ENCODE measurements around the gene GPR34. TPM values are rescaled to one million over a fixed set of nuclear protein-coding genes. Genes with fewer than 3 reads are reported as not detected.

The GPR34 gene
- total RNA-seq, 1 donor from 2014 or later: not detected

GRCh38 chrX:41692162-41692749, 3.5 kb downstream of the GPR34 start:
- no peak for TF ChIP-seq CTCF (conservative IDR thresholded peaks at IDR 0.05; ENCODE audit: low read depth, low read length)
- H3K4me3 ChIP-seq (ENCODE audit: low read depth, low read length): no peak overlapping the region
- no peak for DNase-seq (ENCODE audit: low read depth)

- TF ChIP-seq CTCF (conservative IDR thresholded peaks at IDR 0.05; ENCODE audit: low read depth, low read length): no peak
- no peak for DNase-seq (ENCODE audit: low read depth)
Observed at GRCh38 chrX:41693024-41693423, 4.3 kb downstream of the GPR34 start.

GRCh38 chrX:41695426-41695825, 6.7 kb downstream of the GPR34 start:
- DNase-seq (ENCODE audit: low read depth): no peak
- TF ChIP-seq CTCF (conservative IDR thresholded peaks at IDR 0.05; ENCODE audit: low read depth, low read length): no peak
- no peak overlapping the region for H3K4me3 ChIP-seq (ENCODE audit: low read depth, low read length)

More at GRCh38 chrX:41693024-41693423, 4.3 kb downstream of the GPR34 start:
- no peak overlapping the region for H3K4me3 ChIP-seq (ENCODE audit: low read depth, low read length)

- no peak overlapping the region for H3K4me3 ChIP-seq (ENCODE audit: low read depth, low read length)
- DNase-seq (ENCODE audit: low read depth): no peak
- no peak for TF ChIP-seq CTCF (conservative IDR thresholded peaks at IDR 0.05; ENCODE audit: low read depth, low read length)
Observed at GRCh38 chrX:41703574-41704029, 14.8 kb downstream of the GPR34 start.

- no peak for TF ChIP-seq CTCF (conservative IDR thresholded peaks at IDR 0.05; ENCODE audit: low read depth, low read length)
- no peak overlapping the region for H3K4me3 ChIP-seq (ENCODE audit: low read depth, low read length)
- DNase-seq (ENCODE audit: low read depth): no peak
Observed at GRCh38 chrX:41705042-41705441, 16.3 kb downstream of the GPR34 start.

GRCh38 chrX:41705680-41706374, 17.1 kb downstream of the GPR34 start:
- no peak overlapping the region for H3K4me3 ChIP-seq (ENCODE audit: low read depth, low read length)
- no peak for DNase-seq (ENCODE audit: low read depth)
- TF ChIP-seq CTCF (conservative IDR thresholded peaks at IDR 0.05; ENCODE audit: low read depth, low read length): no peak

- no peak for DNase-seq (ENCODE audit: low read depth)
- no peak for TF ChIP-seq CTCF (conservative IDR thresholded peaks at IDR 0.05; ENCODE audit: low read depth, low read length)
- H3K4me3 ChIP-seq (ENCODE audit: low read depth, low read length): no peak overlapping the region
Observed at GRCh38 chrX:41707218-41707617, 18.4 kb downstream of the GPR34 start.
